Measurements from ENCODE around the gene FAM117B. TPM values are rescaled to one million over a fixed set of nuclear protein-coding genes. Genes with fewer than 3 reads are reported as not detected.
A peak's percentile ranks its signal among the peaks of the same experiment; 100 is the strongest.
"Not testable (repeated sequence)": the region's sequence is repeated elsewhere in the genome, so short reads cannot be mapped to it uniquely, and the experiment has no call there.

FAM117B gene
- total and polyA plus RNA-seq, 4 donors: 0.65 to 3.4 (median 2.4) TPM

- H3K4me3 ChIP-seq (ENCODE audit: low read depth in 1 of 3, low read length in 3 of 3); H3K27me3 ChIP-seq (ENCODE audit: control insufficient read depth in 4 of 4, insufficient read depth in 4 of 4, low read length in 3 of 4); DNase-seq (ENCODE audit: low spot score); H3K9ac ChIP-seq (ENCODE audit: low read depth in 1 of 2, low read length in 2 of 2); H3K27ac ChIP-seq (ENCODE audit: low read depth in 1 of 2, low read length in 2 of 2); H3K4me1 ChIP-seq (ENCODE audit: control insufficient read depth in 4 of 4, insufficient read depth in 4 of 4, low read length in 3 of 4); H3K36me3 ChIP-seq (ENCODE audit: control insufficient read depth in 4 of 4, insufficient read depth in 3 of 4, low read depth in 1 of 4, low read length in 3 of 4); H3K9me3 ChIP-seq (ENCODE audit: control insufficient read depth in 4 of 4, low read length in 3 of 4): not testable (repeated sequence)
- 100% methylated on average over 1 of the region's 1 CpG for WGBS
These were observed 172.8 kb downstream of the FAM117B start for GRCh38 chr2:202807431-202808138.

- H3K27me3 ChIP-seq (ENCODE audit: control insufficient read depth in 4 of 4, insufficient read depth in 4 of 4, low read length in 3 of 4): no peaks in the 10 kb centered on the region
- H3K9me3 ChIP-seq (ENCODE audit: control insufficient read depth in 4 of 4, low read length in 3 of 4): peaks cover 0 to 2% (median 0%) of the 10 kb centered on the region in 4 donors
- no peak overlapping the region for H3K4me3 ChIP-seq (ENCODE audit: low read depth in 1 of 3, low read length in 3 of 3)
- no peak overlapping the region for H3K27ac ChIP-seq (ENCODE audit: low read depth in 1 of 2, low read length in 2 of 2)
- H3K36me3 ChIP-seq (ENCODE audit: control insufficient read depth in 4 of 4, insufficient read depth in 3 of 4, low read depth in 1 of 4, low read length in 3 of 4): peaks cover 0 to 2% (median 0%) of the 10 kb centered on the region in 4 donors
- no peak overlapping the region for H3K9ac ChIP-seq (ENCODE audit: low read depth in 1 of 2, low read length in 2 of 2)
- H3K4me1 ChIP-seq (ENCODE audit: control insufficient read depth in 4 of 4, insufficient read depth in 4 of 4, low read length in 3 of 4): no peaks in the 10 kb centered on the region
- DNase-seq (ENCODE audit: low spot score): no peak
- WGBS: 93% methylated on average over 3 of the region's 3 CpGs
- TF ChIP-seq RAD21 (IDR thresholded peaks at IDR 0.05): no peak
- no peak for TF ChIP-seq RXRA (IDR thresholded peaks at IDR 0.05)
- TF ChIP-seq MAX (IDR thresholded peaks at IDR 0.05): no peak
- no peak for TF ChIP-seq FOXA2 (IDR thresholded peaks at IDR 0.05)
- TF ChIP-seq ZBTB33 (IDR thresholded peaks at IDR 0.05): no peak
- TF ChIP-seq JUND (IDR thresholded peaks at IDR 0.05): no peak
- TF ChIP-seq TAF1 (conservative IDR thresholded peaks at IDR 0.05): no peak
- no peak for TF ChIP-seq SP1 (IDR thresholded peaks at IDR 0.05)
- no peak for TF ChIP-seq FOXA1 (IDR thresholded peaks at IDR 0.05)
These were observed 174.0 kb downstream of the FAM117B start for GRCh38 chr2:202808754-202809153.

- H3K4me1 ChIP-seq (ENCODE audit: control insufficient read depth in 4 of 4, insufficient read depth in 4 of 4, low read length in 3 of 4): no peaks in the 10 kb centered on the region
- H3K27me3 ChIP-seq (ENCODE audit: control insufficient read depth in 4 of 4, insufficient read depth in 4 of 4, low read length in 3 of 4): no peaks in the 10 kb centered on the region
- no peaks in the 10 kb centered on the region for H3K36me3 ChIP-seq (ENCODE audit: control insufficient read depth in 4 of 4, insufficient read depth in 3 of 4, low read depth in 1 of 4, low read length in 3 of 4)
- H3K27ac ChIP-seq (ENCODE audit: low read depth in 1 of 2, low read length in 2 of 2): no peak overlapping the region
- TF ChIP-seq JUND (IDR thresholded peaks at IDR 0.05) (no peak), ATF3 (IDR thresholded peaks at IDR 0.05) (no peak), HNF4A (conservative IDR thresholded peaks at IDR 0.05) (peak; percentile 5 to 36), CTCF (IDR thresholded peaks at IDR 0.05; ENCODE audit: low read depth, low read length, missing input control) (no peak), MAX (IDR thresholded peaks at IDR 0.05) (no peak), ZBTB33 (IDR thresholded peaks at IDR 0.05) (no peak)
- no peak for DNase-seq (ENCODE audit: low spot score)
- H3K9ac ChIP-seq (ENCODE audit: low read depth in 1 of 2, low read length in 2 of 2): no peak overlapping the region
- peaks cover 0 to 2% (median 0%) of the 10 kb centered on the region in 4 donors for H3K9me3 ChIP-seq (ENCODE audit: control insufficient read depth in 4 of 4, low read length in 3 of 4)
- H3K4me3 ChIP-seq (ENCODE audit: low read depth in 1 of 3, low read length in 3 of 3): no peak overlapping the region
- 80% methylated on average over 3 of the region's 3 CpGs for WGBS
These were observed 178.6 kb downstream of the FAM117B start for GRCh38 chr2:202813387-202813786.
